Activated CD4-positive, alpha-beta T cell treated with anti-CD3 and anti-CD28 coated beads for 4 hours (primary cell): ENCODE measurements around the gene WDR91.
A peak's percentile ranks its signal among the peaks of the same experiment; 100 is the strongest.
"Not testable (repeated sequence)": the region's sequence is repeated elsewhere in the genome, so short reads cannot be mapped to it uniquely, and the experiment has no call there.

ENCODE experiments used
- DNase-seq, 2 donors: peaks; one replicate each; pipeline ENCODE4 v3.0.0-alpha.2; 2020

The WDR91 gene

GRCh38 chr7:135211179-135211945 lies at the start of gene WDR91:
Gene WDR91, minus strand, starts transcription at chr7:135211526. Its CDS starts 24 bp downstream, at chr7:135211502.
- DNase-seq: peak; percentile 95 to 97

GRCh38 chr7:135260470-135260869 lies 49.1 kb upstream of the WDR91 start:
- no peak for DNase-seq

GRCh38 chr7:135259702-135260101 lies 48.4 kb upstream of the WDR91 start:
- no peak for DNase-seq

GRCh38 chr7:135258585-135258984 lies 47.3 kb upstream of the WDR91 start:
- no peak for DNase-seq

- DNase-seq: no peak
Measured at GRCh38 chr7:135257790-135258189, 46.5 kb upstream of the WDR91 start.

DNA sequence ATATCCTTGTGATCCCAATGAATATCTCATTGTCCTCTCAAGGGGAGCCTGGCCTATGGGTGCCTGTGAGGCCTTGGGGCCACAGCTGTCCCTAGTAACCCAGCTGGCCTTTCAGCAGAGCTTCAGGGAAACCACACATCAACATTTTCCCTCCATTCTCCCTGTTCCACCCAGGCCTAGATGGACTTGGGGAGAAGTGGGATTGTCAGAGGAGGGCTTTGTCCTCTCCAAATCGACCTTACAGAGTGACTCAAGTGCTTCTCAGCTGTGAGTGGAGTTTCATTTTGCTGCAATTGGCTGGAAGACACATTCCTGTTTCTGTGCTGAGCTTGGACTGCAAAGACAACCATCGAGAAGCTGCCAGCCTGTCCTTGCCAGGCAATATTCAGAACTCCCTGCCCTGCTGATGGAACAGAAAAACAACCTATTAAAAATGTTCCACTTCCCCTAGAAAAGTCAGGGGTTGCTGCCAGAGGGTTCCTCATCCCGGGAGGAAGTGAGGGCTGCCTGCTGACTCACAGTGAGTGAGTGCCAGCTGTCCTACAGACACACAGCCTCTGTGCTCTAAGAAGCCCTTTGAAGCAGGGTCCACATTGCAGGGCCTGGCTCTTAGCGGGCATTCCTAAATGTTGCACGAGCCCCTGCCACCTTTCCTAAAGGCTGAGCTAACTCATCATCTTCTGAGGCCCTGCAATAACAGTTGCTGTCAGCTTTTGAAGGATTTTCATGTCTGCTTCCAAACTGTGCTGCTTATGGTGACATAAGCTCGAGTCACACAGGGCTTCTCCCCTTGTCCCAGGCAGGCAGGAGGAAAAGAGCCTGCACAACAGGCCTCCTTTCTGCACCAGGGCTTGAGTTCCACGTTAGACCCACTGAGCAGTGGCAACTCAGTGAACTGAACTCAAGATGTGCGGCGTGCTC lies 42.8 kb upstream of the WDR91 start:
- no peak for DNase-seq

- no peak for DNase-seq
Measured at GRCh38 chr7:135251496-135252391, 40.4 kb upstream of the WDR91 start.

GRCh38 chr7:135248546-135248945 lies 37.2 kb upstream of the WDR91 start:
- no peak for DNase-seq

DNA sequence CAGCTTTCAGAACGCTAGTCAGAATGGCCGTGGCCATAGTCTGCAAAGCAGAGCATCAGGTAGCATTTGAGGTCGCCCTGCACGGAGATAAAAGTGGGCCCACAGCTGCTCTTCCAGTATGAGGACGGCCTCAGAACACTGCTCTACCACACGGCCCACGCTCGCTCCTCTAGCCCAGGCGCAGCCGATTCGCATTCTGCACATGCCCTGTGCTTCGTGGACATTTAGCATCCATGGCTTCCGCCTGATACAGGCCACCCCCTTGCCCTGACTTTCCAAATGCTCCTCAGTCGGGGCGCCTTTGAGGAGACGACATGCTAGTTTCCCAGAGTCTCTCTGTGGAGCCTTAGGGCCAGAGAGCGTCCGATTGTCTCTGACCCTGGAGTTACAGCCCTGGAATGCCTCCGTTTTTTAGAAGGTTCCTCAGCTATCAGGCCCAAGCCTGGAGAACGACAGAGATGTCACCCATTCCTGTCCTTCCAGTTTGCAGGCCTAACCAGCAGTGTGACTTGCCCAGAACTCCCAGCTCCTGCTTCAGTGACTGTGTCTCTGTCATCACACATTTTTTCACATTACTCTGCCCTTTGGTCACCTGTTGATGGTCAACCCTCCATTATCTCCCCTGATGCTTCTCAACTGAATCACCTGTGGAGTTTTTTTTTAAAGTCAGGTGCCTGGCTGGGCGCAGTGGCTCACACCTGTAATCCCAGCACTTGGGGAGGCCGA lies 36.6 kb upstream of the WDR91 start:
- DNase-seq: no peak

GRCh38 chr7:135246191-135246825 lies 35.0 kb upstream of the WDR91 start:
- no peak for DNase-seq

DNA sequence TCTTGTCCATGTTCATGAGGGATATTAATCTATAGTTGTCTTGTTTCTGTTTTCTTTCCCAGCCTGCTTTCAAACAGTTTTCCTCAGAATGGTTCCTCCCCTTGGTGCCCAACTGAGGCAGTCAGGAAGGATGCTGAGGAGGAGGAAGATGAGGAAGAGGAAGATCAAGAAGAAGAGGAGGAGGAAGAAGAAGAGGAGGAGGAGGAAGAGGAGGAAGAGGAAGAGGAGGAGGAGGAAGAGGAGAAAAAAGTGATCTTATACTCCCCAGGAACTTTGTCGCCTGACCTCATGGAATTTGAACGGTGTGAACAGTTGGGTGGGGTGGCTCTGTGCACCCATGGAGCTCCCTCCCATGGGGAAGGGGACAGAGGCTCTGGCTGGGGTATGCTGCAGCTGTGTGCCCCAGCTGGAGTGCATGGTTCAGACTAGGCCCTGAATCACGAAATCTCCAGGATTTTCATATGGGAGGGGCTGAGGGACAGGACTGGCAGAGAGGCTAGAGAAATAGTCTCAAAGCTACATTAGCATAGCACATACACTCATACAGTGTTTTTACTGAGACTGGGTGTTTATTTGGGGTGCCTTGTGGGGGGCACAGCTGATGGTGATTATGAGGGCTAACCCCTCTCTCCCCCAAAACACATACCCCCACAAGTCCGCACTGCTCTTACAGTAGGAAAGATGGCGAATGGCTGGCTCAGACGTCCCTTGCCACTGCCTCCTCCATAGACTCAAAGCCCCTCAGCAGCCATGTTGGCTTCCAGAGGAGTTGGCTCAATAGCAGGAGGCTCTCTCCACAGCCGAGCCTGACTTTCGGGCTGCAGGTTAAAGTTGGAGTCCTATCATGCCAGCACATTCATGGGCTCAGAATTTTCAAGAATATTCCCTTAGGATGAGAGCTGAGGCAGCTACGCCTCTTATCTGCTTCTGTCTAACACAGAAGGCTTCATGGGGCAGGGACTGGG lies 34.2 kb upstream of the WDR91 start:
- no peak for DNase-seq

GRCh38 chr7:135242096-135242684 lies 30.9 kb upstream of the WDR91 start:
- no peak for DNase-seq

- DNase-seq: no peak
Measured at GRCh38 chr7:135240441-135240840, 29.1 kb upstream of the WDR91 start.

DNA sequence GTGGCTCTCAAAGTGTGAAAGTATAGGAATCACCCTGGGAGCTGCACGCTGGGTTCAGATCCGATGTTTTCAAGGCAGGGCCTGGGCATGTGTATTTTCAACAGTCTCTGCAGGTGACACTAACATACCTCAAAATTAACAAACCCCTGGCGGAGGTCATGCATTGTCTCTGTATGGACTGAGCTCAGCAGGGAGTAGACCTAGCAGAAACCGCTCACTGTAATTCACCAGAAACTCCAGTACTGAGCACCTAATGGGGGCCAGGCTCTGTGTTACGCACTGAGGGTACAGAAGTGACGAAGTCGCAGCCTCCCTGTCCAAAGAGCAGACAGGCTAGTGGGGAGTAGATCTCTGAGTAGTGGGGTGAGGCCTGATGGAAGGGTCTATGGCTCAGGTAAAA lies 27.9 kb upstream of the WDR91 start:
- DNase-seq: no peak

DNA sequence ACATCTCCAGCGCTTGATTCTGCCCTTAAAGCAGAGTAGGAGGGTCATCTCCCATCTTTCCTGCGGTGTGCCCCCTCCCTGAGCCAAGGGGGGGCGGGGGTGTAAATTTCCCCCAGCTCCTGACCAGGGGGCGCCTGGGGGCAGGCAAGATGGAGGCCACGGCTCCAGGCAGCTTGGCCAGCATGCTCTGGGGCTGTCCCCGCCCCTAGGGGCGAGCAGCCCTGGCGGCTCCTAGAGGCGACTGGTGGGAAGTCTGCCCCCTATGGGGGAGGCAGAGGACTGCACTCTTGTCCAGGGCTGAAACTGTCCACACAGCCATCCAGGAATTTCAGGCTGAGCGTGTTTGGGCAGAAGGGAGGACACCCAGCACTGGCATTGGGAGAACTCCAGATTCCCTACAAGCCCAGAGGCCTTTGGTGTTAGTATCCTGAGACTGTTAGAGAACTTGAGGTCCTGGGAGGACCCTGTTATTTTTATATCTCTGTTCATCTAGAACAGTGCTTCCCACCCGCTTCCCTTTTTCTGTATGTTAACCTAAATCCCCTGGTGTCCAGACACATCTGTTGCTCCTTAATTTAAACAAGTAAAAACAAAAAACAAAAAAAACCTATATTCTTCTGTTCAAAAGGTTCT lies 26.9 kb upstream of the WDR91 start:
- no peak for DNase-seq

GRCh38 chr7:135236727-135237126 lies 25.4 kb upstream of the WDR91 start:
- DNase-seq: no peak

- DNase-seq: no peak
Measured at GRCh38 chr7:135235841-135236240, 24.5 kb upstream of the WDR91 start.

DNA sequence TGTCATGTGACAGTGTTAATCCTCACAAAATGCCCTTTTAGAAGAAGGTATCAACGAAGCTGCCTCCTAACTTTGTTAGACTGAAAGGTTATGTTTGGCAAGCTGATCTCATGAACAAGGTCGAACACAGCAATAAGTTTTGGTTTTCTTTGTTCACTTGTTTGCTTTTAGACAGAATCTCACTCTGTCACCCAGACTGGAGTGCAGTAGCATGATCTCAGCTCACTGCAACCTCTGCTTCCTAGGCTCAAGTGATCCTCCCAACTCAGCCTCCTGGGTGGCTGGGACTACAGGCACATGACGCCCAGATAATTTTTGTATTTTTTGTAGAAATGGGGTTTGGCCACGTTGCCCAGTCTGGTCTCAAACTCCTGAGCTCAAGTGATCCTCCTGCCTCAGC lies 23.4 kb upstream of the WDR91 start:
- DNase-seq: no peak

DNA sequence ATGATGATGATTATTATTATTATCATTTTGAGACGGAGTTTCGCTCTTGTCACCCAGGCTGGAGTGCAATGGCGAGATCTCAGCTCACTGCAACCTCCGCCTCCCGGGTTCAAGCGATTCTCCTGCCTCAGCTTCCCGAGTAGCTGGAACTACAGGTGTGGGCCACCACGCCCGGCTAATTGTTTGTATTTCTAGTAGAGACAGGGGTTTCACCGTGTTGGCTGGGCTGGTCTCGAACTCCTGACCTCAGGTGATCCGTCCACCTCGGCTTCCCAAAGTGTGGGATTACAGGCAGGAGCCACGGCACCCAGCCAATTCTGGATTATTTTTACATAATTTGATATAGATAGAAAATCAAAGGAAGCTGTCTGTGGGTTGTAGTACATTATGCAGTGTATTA lies 22.8 kb upstream of the WDR91 start:
- not testable (repeated sequence) for DNase-seq

- DNase-seq: no peak
Measured at GRCh38 chr7:135233570-135233969, 22.2 kb upstream of the WDR91 start, which contains the start of gene STRA8. Gene STRA8, plus strand, starts transcription at chr7:135233838. Its CDS starts 6,687 bp downstream, at chr7:135240525.
